Transverse colon (tissue), 4 donors: ENCODE results near the gene ANAPC2.

Experiments used
- POLR2A ChIP-seq: fragments of 450-650 bp; IDR thresholded peaks from one replicate; pipeline ENCODE4 v1.6.1; 2016; ENCODE audit warnings: antibody characterized with exemption, mild to moderate bottlenecking, moderate library complexity
- POLR2AphosphoS5 ChIP-seq, 3 donors: sonication (generic); formaldehyde crosslinking; IDR thresholded peaks; one replicate each; pipeline ENCODE4 v1.6.1; 2016; ENCODE audit warnings: antibody characterized with exemption in 3 of 3
- TF ChIP-seq, protein P1 (sequence below), 5 experiments: fragments of 200-600 bp in 3 of 5; fragments of 450-650 bp in 2 of 5; sonication (generic) in 3 of 5; IDR thresholded peaks; 1 replicate in 2 of 5; 2 replicates in 3 of 5; pipeline ENCODE4 v1.5.1; 2016 to 2017; ENCODE audit warnings: antibody characterized with exemption in 5 of 5, inconsistent platforms in 3 of 5, mild to moderate bottlenecking in 2 of 5, moderate library complexity in 1 of 5

- TF ChIP-seq, protein P1, sequence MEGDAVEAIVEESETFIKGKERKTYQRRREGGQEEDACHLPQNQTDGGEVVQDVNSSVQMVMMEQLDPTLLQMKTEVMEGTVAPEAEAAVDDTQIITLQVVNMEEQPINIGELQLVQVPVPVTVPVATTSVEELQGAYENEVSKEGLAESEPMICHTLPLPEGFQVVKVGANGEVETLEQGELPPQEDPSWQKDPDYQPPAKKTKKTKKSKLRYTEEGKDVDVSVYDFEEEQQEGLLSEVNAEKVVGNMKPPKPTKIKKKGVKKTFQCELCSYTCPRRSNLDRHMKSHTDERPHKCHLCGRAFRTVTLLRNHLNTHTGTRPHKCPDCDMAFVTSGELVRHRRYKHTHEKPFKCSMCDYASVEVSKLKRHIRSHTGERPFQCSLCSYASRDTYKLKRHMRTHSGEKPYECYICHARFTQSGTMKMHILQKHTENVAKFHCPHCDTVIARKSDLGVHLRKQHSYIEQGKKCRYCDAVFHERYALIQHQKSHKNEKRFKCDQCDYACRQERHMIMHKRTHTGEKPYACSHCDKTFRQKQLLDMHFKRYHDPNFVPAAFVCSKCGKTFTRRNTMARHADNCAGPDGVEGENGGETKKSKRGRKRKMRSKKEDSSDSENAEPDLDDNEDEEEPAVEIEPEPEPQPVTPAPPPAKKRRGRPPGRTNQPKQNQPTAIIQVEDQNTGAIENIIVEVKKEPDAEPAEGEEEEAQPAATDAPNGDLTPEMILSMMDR (IDR thresholded peaks at IDR 0.05): no peak
- no peak for TF ChIP-seq POLR2AphosphoS5 (IDR thresholded peaks at IDR 0.05)
- TF ChIP-seq POLR2A: no peak
Measured at GRCh38 chr9:137226338-137227053, 38.1 kb upstream of the ANAPC2 start.
